WTC11 (cell line): ENCODE measurements around the gene ANGPTL2. TPM values are rescaled to one million over a fixed set of nuclear protein-coding genes. Genes with fewer than 3 reads are reported as not detected.

Source experiments
- ATAC-seq: fragments of 200-7000 bp; cut with Tn5 transposase; 2 replicates; pipeline ENCODE4 v1.10.0; 2021; ENCODE audit warnings: mild to moderate bottlenecking, moderate library complexity
- CTCF ChIA-PET: fragments of 300-600 bp; sonication (Branson Sonifier 250); formaldehyde crosslinking; loops from one replicate; lab custom pipeline; 2021; ENCODE audit warnings: antibody characterized with exemption; lab: Charles Lee
- POLR2A ChIA-PET: fragments of 350-600 bp; sonication (Branson Sonifier 250); formaldehyde crosslinking; loops from one replicate; lab custom pipeline; 2021; ENCODE audit warnings: antibody characterized with exemption; lab: Charles Lee
- DNase-seq: peaks from one replicate; pipeline ENCODE4 v3.0.0; 2021; ENCODE audit warnings: low spot score
- H3K27ac Mint-ChIP-seq: 2 replicates; pipeline ENCODE4 v1.8.0; 2021; ENCODE audit warnings: mixed read lengths
- H3K27me3 Mint-ChIP-seq: 2 replicates; pipeline ENCODE4 v1.8.0; 2021; ENCODE audit warnings: low read depth, mild to moderate bottlenecking, moderate library complexity, mixed read lengths
- H3K36me3 Mint-ChIP-seq: 2 replicates; pipeline ENCODE4 v1.8.0; 2021; ENCODE audit warnings: mixed read lengths
- H3K4me1 Mint-ChIP-seq: 2 replicates; pipeline ENCODE4 v1.8.0; 2022; ENCODE audit warnings: mixed read lengths
- H3K4me3 Mint-ChIP-seq: 2 replicates; pipeline ENCODE4 v1.8.0; 2021; ENCODE audit warnings: mild to moderate bottlenecking, moderate library complexity, mixed read lengths
- H3K9me3 Mint-ChIP-seq: 2 replicates; pipeline ENCODE4 v1.8.0; 2021; ENCODE audit warnings: mixed read lengths
- CREB1 ChIP-seq: sonication (generic); formaldehyde crosslinking; IDR thresholded peaks from 2 replicates; pipeline ENCODE4 v1.8.0; 2023; ENCODE audit warnings: mild to moderate bottlenecking, missing genetic modification reagents
- CREM ChIP-seq: sonication (generic); formaldehyde crosslinking; IDR thresholded peaks from 2 replicates; pipeline ENCODE4 v1.8.1; 2022; ENCODE audit warnings: mild to moderate bottlenecking, missing genetic modification reagents, moderate library complexity
- EMX1 ChIP-seq: fragments of 250-450 bp; sonication (Bioruptor Pico); IDR thresholded peaks from 2 replicates; pipeline ENCODE4 v1.8.0; 2021; ENCODE audit warnings: mild to moderate bottlenecking
- ESRRA ChIP-seq: sonication (generic); formaldehyde crosslinking; IDR thresholded peaks from 2 replicates; pipeline ENCODE4 v1.8.1; 2022; ENCODE audit warnings: mild to moderate bottlenecking, missing genetic modification reagents, borderline replicate concordance
- FOXK1 ChIP-seq: sonication (generic); formaldehyde crosslinking; IDR thresholded peaks from 2 replicates; pipeline ENCODE4 v1.8.0; 2022; ENCODE audit warnings: mild to moderate bottlenecking, moderate library complexity, missing genetic modification reagents
- HMGA2 ChIP-seq: fragments of 250-450 bp; sonication (Bioruptor Pico); IDR thresholded peaks from 2 replicates; pipeline ENCODE4 v1.4.0; 2021; ENCODE audit warnings: mild to moderate bottlenecking, moderate library complexity
- JAZF1 ChIP-seq: fragments of 250-450 bp; sonication (Bioruptor Pico); IDR thresholded peaks from 2 replicates; pipeline ENCODE4 v1.9.0; 2021; ENCODE audit warnings: moderate library complexity, mild to moderate bottlenecking, inconsistent platforms
- MYBL2 ChIP-seq: sonication (generic); formaldehyde crosslinking; IDR thresholded peaks from 2 replicates; pipeline ENCODE4 v1.8.1; 2023; ENCODE audit warnings: mild to moderate bottlenecking, moderate library complexity, missing genetic modification reagents
- NFATC4 ChIP-seq: fragments of 250-450 bp; sonication (Bioruptor Pico); IDR thresholded peaks from 2 replicates; pipeline ENCODE4 v1.9.0; 2021; ENCODE audit warnings: mild to moderate bottlenecking
- NFYB ChIP-seq: sonication (generic); formaldehyde crosslinking; conservative IDR thresholded peaks from 2 replicates; pipeline ENCODE4 v1.8.0; 2022; ENCODE audit warnings: low read depth, missing genetic modification reagents
- NR1H2 ChIP-seq: sonication (generic); formaldehyde crosslinking; IDR thresholded peaks from 2 replicates; pipeline ENCODE4 v1.9.0; 2021; ENCODE audit warnings: mild to moderate bottlenecking, moderate library complexity, missing genetic modification reagents
- NR2C2 ChIP-seq: sonication (generic); formaldehyde crosslinking; IDR thresholded peaks from 2 replicates; pipeline ENCODE4 v1.8.0; 2022; ENCODE audit warnings: mild to moderate bottlenecking, missing genetic modification reagents
- NR3C1 ChIP-seq: sonication (generic); formaldehyde crosslinking; conservative IDR thresholded peaks from 2 replicates; pipeline ENCODE4 v1.8.1; 2023; ENCODE audit warnings: low read depth, mild to moderate bottlenecking, missing genetic modification reagents
- RORB ChIP-seq: fragments of 250-450 bp; sonication (Bioruptor Pico); IDR thresholded peaks from 2 replicates; pipeline ENCODE4 v1.9.0; 2021; ENCODE audit warnings: mild to moderate bottlenecking
- TCF7 ChIP-seq: sonication (generic); formaldehyde crosslinking; IDR thresholded peaks from 2 replicates; pipeline ENCODE4 v1.8.0; 2022; ENCODE audit warnings: mild to moderate bottlenecking, low read depth, missing genetic modification reagents, moderate library complexity
- TEAD1 ChIP-seq: sonication (generic); formaldehyde crosslinking; IDR thresholded peaks from 2 replicates; pipeline ENCODE4 v1.8.0; 2022; ENCODE audit warnings: mild to moderate bottlenecking, missing genetic modification reagents
- TP53 ChIP-seq: sonication (generic); formaldehyde crosslinking; IDR thresholded peaks from 2 replicates; pipeline ENCODE4 v1.8.1; 2023; ENCODE audit warnings: mild to moderate bottlenecking, missing genetic modification reagents
- ZNF263 ChIP-seq: sonication (generic); formaldehyde crosslinking; IDR thresholded peaks from 2 replicates; pipeline ENCODE4 v1.8.1; 2022; ENCODE audit warnings: low read depth, mild to moderate bottlenecking, moderate library complexity, missing genetic modification reagents
- ZNF396 ChIP-seq: fragments of 250-450 bp; sonication (Bioruptor Pico); IDR thresholded peaks from 2 replicates; pipeline ENCODE4 v1.8.0; 2021; ENCODE audit warnings: mild to moderate bottlenecking, moderate library complexity, borderline replicate concordance
- ZNF423 ChIP-seq: fragments of 250-450 bp; sonication (Bioruptor Pico); IDR thresholded peaks from 2 replicates; pipeline ENCODE4 v2.1.2; 2022; ENCODE audit warnings: mild to moderate bottlenecking, moderate library complexity
- total RNA-seq: library from RNA; stranded (reverse); gene quantifications from 3 replicates; pipeline ENCODE4 v1.2.3, GENCODE V29; 2021
- TF ChIP-seq, protein P1 (sequence below): sonication (generic); formaldehyde crosslinking; IDR thresholded peaks from 2 replicates; pipeline ENCODE4 v1.8.0; 2022; ENCODE audit warnings: missing genetic modification reagents
- TF ChIP-seq, protein P2 (sequence below): sonication (generic); formaldehyde crosslinking; IDR thresholded peaks from 2 replicates; pipeline ENCODE4 v1.8.1; 2023; ENCODE audit warnings: mild to moderate bottlenecking, missing genetic modification reagents
- TF ChIP-seq, protein P3 (sequence below): sonication (generic); formaldehyde crosslinking; IDR thresholded peaks from 2 replicates; pipeline ENCODE4 v1.8.1; 2023; ENCODE audit warnings: mild to moderate bottlenecking, missing genetic modification reagents, borderline replicate concordance
- TF ChIP-seq, protein P4 (sequence below): fragments of 200-600 bp; IDR thresholded peaks from 2 replicates; pipeline ENCODE4 v1.8.0; 2022; ENCODE audit warnings: antibody characterized with exemption

ANGPTL2 gene
- total RNA-seq, 1 experiment from 2014 or later = 4.5 TPM

DNA sequence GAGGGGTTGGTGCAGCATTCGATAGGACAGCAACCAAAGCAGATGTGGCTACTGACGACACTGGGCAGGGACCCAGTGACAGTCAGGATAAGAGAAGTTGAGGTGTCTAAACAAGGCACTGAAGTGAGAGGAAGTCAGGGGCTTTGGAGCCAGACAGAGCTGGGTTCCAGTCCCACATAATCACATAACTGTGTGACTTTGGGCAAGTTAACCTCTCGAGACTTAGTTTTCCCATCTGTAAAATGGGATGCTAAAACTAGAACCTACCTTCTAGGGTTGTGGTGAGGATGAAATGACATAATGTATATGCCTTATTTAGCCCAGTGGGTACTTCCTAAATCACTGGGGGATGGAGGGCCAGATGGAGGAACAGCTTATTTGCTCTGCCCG, 3.1 kb downstream of the ANGPTL2 start:
- ATAC-seq = no peak
- Mint-ChIP-seq H3K36me3 (no peaks in the 10 kb centered on the region), H3K4me1 (peaks cover 34% of the 10 kb centered on the region)
- TF ChIP-seq ZNF263 (CRISPR knock-in tag) (no peak), FOXK1 (no peak), CREB1 (CRISPR knock-in tag) (no peak)
- TF ChIP-seq, all 79 proteins: peak for 0
- Mint-ChIP-seq H3K27me3 (no peaks in the 10 kb centered on the region; the same call in none of the 2 replicates), H3K27ac (no peak overlapping the region), H3K9me3 (no peaks in the 10 kb centered on the region), H3K4me3 (no peak overlapping the region)
- no peak for DNase-seq
- POLR2A ChIA-PET = no interaction called here
- CTCF ChIA-PET = interaction anchor here (1.5 kb wide), 1 partner anchor 154 kb away, joined by 4 read pairs; no protein-coding TSS in a partner anchor

DNA sequence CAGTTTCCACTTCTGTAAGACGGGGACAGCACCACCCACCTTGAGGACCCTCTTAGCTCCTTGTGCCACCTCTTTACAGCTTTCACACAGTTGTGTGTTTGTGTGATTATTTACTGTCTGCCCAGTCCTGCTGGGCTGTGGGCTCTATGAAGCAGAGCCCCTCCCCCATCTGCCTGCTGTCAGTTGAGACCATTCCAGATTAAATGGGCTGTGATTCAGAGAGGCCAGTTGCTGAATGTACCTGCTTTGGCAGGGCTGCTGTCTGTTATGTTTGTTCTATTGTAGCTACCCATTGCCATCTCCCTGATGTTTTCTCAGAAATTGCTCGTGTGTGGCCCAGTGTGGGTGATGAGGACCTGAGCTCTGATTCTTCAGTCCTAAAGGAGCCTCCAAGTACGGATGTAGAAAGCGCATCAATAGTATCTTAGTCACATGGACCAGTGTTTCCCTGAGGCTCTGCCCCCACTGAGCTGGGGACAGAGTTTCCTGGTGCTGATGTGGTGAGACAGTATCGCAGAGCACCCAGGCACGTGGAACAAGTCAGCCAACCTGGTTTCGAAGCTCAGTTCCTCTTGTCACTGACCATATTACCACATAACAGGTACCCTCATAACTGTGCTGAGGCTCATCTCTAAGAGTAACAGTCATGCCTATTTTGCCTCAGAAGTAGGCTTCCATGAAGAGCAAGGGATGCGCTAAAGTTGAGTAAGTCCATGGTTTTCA, 3.7 kb downstream of the ANGPTL2 start:
- ChIA-PET POLR2A (no interaction called here), CTCF (interaction anchor here (0.6 to 1.4 kb wide), 2 partner anchors 96 to 259 kb away, joined by 3 read pairs; no protein-coding TSS in a partner anchor)
- H3K9me3 Mint-ChIP-seq = no peaks in the 10 kb centered on the region
- ATAC-seq (no peak), DNase-seq (no peak)
- TF ChIP-seq NR1H2 (CRISPR knock-in tag) = no peak
- TF ChIP-seq RORB (CRISPR knock-in tag) = no peak
- no peak for TF ChIP-seq TP53 (CRISPR knock-in tag)
- TF ChIP-seq CREM (CRISPR knock-in tag) = no peak
- TF ChIP-seq MYBL2 (CRISPR knock-in tag) = no peak
- no peak for TF ChIP-seq TEAD1 (CRISPR knock-in tag)
- TF ChIP-seq TCF7 (CRISPR knock-in tag) = no peak
- TF ChIP-seq, protein P1, sequence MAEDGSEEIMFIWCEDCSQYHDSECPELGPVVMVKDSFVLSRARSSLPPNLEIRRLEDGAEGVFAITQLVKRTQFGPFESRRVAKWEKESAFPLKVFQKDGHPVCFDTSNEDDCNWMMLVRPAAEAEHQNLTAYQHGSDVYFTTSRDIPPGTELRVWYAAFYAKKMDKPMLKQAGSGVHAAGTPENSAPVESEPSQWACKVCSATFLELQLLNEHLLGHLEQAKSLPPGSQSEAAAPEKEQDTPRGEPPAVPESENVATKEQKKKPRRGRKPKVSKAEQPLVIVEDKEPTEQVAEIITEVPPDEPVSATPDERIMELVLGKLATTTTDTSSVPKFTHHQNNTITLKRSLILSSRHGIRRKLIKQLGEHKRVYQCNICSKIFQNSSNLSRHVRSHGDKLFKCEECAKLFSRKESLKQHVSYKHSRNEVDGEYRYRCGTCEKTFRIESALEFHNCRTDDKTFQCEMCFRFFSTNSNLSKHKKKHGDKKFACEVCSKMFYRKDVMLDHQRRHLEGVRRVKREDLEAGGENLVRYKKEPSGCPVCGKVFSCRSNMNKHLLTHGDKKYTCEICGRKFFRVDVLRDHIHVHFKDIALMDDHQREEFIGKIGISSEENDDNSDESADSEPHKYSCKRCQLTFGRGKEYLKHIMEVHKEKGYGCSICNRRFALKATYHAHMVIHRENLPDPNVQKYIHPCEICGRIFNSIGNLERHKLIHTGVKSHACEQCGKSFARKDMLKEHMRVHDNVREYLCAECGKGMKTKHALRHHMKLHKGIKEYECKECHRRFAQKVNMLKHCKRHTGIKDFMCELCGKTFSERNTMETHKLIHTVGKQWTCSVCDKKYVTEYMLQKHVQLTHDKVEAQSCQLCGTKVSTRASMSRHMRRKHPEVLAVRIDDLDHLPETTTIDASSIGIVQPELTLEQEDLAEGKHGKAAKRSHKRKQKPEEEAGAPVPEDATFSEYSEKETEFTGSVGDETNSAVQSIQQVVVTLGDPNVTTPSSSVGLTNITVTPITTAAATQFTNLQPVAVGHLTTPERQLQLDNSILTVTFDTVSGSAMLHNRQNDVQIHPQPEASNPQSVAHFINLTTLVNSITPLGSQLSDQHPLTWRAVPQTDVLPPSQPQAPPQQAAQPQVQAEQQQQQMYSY (CRISPR knock-in tag) = no peak
- no peak for TF ChIP-seq ESRRA (CRISPR knock-in tag)
- no peak for TF ChIP-seq HMGA2 (CRISPR knock-in tag)
- no peak for TF ChIP-seq ZNF423 (CRISPR knock-in tag)
- no peak for TF ChIP-seq NR3C1 (CRISPR knock-in tag)
- TF ChIP-seq, protein P2, sequence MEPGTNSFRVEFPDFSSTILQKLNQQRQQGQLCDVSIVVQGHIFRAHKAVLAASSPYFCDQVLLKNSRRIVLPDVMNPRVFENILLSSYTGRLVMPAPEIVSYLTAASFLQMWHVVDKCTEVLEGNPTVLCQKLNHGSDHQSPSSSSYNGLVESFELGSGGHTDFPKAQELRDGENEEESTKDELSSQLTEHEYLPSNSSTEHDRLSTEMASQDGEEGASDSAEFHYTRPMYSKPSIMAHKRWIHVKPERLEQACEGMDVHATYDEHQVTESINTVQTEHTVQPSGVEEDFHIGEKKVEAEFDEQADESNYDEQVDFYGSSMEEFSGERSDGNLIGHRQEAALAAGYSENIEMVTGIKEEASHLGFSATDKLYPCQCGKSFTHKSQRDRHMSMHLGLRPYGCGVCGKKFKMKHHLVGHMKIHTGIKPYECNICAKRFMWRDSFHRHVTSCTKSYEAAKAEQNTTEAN (CRISPR knock-in tag) = no peak
- H3K4me3 Mint-ChIP-seq = no peak overlapping the region
- no peaks in the 10 kb centered on the region; the same call in none of the 2 replicates for H3K27me3 Mint-ChIP-seq
- H3K4me1 Mint-ChIP-seq = peaks cover 33% of the 10 kb centered on the region
- H3K27ac Mint-ChIP-seq = no peak overlapping the region
- H3K36me3 Mint-ChIP-seq = no peaks in the 10 kb centered on the region

DNA sequence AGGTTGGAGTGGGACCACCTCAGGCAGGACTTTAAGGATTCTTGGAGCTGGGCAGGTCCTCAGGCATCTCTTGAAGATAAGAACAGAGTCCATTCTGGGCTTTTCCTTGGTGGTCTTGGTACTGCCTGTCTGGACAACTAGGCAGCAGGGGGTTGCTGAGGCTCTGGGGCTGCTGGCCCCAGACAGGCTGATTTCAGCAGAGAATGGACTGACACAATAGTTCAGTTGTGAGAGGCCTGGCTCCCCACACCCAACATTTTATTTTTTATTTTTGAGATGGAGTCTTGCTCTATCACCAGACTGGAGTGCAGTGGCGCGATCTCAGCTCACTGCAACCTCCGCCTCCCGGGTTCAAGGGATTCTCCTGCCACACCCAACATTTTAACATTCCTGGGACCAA, 4.6 kb downstream of the ANGPTL2 start:
- Mint-ChIP-seq H3K36me3 (no peaks in the 10 kb centered on the region), H3K9me3 (no peaks in the 10 kb centered on the region), H3K4me3 (no peak overlapping the region), H3K27ac (no peak overlapping the region), H3K27me3 (no peaks in the 10 kb centered on the region; the same call in 1 of the 2 replicates), H3K4me1 (peaks cover 30% of the 10 kb centered on the region)
- no peak for ATAC-seq
- POLR2A ChIA-PET = no interaction called here
- DNase-seq = no peak
- CTCF ChIA-PET = interaction anchor here (1.4 kb wide), 1 partner anchor 97 kb away, joined by 3 read pairs; no protein-coding TSS in a partner anchor
- TF ChIP-seq, protein P3, sequence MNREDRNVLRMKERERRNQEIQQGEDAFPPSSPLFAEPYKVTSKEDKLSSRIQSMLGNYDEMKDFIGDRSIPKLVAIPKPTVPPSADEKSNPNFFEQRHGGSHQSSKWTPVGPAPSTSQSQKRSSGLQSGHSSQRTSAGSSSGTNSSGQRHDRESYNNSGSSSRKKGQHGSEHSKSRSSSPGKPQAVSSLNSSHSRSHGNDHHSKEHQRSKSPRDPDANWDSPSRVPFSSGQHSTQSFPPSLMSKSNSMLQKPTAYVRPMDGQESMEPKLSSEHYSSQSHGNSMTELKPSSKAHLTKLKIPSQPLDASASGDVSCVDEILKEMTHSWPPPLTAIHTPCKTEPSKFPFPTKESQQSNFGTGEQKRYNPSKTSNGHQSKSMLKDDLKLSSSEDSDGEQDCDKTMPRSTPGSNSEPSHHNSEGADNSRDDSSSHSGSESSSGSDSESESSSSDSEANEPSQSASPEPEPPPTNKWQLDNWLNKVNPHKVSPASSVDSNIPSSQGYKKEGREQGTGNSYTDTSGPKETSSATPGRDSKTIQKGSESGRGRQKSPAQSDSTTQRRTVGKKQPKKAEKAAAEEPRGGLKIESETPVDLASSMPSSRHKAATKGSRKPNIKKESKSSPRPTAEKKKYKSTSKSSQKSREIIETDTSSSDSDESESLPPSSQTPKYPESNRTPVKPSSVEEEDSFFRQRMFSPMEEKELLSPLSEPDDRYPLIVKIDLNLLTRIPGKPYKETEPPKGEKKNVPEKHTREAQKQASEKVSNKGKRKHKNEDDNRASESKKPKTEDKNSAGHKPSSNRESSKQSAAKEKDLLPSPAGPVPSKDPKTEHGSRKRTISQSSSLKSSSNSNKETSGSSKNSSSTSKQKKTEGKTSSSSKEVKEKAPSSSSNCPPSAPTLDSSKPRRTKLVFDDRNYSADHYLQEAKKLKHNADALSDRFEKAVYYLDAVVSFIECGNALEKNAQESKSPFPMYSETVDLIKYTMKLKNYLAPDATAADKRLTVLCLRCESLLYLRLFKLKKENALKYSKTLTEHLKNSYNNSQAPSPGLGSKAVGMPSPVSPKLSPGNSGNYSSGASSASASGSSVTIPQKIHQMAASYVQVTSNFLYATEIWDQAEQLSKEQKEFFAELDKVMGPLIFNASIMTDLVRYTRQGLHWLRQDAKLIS (CRISPR knock-in tag) = no peak
- TF ChIP-seq JAZF1 = no peak
- TF ChIP-seq NFYB (CRISPR knock-in tag) = no peak
- no peak for TF ChIP-seq ZNF396
- TF ChIP-seq NFATC4 (CRISPR knock-in tag) = no peak
- TF ChIP-seq NR2C2 (CRISPR knock-in tag) = no peak
- TF ChIP-seq, protein P4, sequence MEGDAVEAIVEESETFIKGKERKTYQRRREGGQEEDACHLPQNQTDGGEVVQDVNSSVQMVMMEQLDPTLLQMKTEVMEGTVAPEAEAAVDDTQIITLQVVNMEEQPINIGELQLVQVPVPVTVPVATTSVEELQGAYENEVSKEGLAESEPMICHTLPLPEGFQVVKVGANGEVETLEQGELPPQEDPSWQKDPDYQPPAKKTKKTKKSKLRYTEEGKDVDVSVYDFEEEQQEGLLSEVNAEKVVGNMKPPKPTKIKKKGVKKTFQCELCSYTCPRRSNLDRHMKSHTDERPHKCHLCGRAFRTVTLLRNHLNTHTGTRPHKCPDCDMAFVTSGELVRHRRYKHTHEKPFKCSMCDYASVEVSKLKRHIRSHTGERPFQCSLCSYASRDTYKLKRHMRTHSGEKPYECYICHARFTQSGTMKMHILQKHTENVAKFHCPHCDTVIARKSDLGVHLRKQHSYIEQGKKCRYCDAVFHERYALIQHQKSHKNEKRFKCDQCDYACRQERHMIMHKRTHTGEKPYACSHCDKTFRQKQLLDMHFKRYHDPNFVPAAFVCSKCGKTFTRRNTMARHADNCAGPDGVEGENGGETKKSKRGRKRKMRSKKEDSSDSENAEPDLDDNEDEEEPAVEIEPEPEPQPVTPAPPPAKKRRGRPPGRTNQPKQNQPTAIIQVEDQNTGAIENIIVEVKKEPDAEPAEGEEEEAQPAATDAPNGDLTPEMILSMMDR = no peak
- no peak for TF ChIP-seq EMX1 (CRISPR knock-in tag)
